Mammary epithelial cell (primary cell): Measurements from ENCODE around the gene SERPINI2.

Source experiments
- EZH2 ChIP-seq: IDR thresholded peaks from 2 replicates; pipeline ENCODE4 v1.6.1; 2012; ENCODE audit warnings: low read length, inconsistent platforms, borderline replicate concordance
- TF ChIP-seq, protein P1 (sequence below), 2 donors: IDR thresholded peaks in 1 of 2; conservative IDR thresholded peaks in 1 of 2; 2 replicates each; pipeline ENCODE4 v1.5.1; 2011 to 2012; ENCODE audit warnings: inconsistent platforms in 2 of 2, low read length in 2 of 2, mild to moderate bottlenecking in 2 of 2, control low read depth in 1 of 2, low read depth in 1 of 2; ENCODE audit not compliant: insufficient read depth in 1 of 2; ENCODE audit errors: extremely low read depth in 1 of 2

GRCh38 chr3:167481164-167481563 lies 7.3 kb upstream of the SERPINI2 start:
- TF ChIP-seq, protein P1, sequence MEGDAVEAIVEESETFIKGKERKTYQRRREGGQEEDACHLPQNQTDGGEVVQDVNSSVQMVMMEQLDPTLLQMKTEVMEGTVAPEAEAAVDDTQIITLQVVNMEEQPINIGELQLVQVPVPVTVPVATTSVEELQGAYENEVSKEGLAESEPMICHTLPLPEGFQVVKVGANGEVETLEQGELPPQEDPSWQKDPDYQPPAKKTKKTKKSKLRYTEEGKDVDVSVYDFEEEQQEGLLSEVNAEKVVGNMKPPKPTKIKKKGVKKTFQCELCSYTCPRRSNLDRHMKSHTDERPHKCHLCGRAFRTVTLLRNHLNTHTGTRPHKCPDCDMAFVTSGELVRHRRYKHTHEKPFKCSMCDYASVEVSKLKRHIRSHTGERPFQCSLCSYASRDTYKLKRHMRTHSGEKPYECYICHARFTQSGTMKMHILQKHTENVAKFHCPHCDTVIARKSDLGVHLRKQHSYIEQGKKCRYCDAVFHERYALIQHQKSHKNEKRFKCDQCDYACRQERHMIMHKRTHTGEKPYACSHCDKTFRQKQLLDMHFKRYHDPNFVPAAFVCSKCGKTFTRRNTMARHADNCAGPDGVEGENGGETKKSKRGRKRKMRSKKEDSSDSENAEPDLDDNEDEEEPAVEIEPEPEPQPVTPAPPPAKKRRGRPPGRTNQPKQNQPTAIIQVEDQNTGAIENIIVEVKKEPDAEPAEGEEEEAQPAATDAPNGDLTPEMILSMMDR (conservative IDR thresholded peaks at IDR 0.05 in 1 of 2, IDR thresholded peaks at IDR 0.05 in 1 of 2; ENCODE audit: extremely low read depth in 1 of 2, insufficient read depth in 1 of 2, low read depth in 1 of 2, low read length in 2 of 2), result no peak
- no peak for TF ChIP-seq EZH2
